ENCODE results near the gene OSBPL10. TPM values are rescaled to one million over a fixed set of nuclear protein-coding genes. Genes with fewer than 3 reads are reported as not detected.

OSBPL10 gene, protein sequence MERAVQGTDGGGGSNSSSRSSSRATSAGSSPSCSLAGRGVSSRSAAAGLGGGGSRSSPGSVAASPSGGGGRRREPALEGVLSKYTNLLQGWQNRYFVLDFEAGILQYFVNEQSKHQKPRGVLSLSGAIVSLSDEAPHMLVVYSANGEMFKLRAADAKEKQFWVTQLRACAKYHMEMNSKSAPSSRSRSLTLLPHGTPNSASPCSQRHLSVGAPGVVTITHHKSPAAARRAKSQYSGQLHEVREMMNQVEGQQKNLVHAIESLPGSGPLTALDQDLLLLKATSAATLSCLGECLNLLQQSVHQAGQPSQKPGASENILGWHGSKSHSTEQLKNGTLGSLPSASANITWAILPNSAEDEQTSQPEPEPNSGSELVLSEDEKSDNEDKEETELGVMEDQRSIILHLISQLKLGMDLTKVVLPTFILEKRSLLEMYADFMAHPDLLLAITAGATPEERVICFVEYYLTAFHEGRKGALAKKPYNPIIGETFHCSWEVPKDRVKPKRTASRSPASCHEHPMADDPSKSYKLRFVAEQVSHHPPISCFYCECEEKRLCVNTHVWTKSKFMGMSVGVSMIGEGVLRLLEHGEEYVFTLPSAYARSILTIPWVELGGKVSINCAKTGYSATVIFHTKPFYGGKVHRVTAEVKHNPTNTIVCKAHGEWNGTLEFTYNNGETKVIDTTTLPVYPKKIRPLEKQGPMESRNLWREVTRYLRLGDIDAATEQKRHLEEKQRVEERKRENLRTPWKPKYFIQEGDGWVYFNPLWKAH
- total RNA-seq (10 to 100 TPM; 26.6 to 27.2 TPM), polyA plus RNA-seq (ENCODE audit: insufficient read length in 6 of 6) (10 to 100 TPM; 29.9 to 42.6 (median 40.4) TPM)
- long read RNA-seq, donor 1, full-length matches to known transcripts, result 12 of 12 reads
- long read RNA-seq, donor 1, partial matches to known transcripts, result 0 of 12 reads
- long read RNA-seq, donor 1, other reads (novel, unspliced or antisense), result 0 of 12 reads
- long read RNA-seq, donor 2, full-length matches to known transcripts, result 6 of 6 reads
- long read RNA-seq, donor 2, partial matches to known transcripts, result 0 of 6 reads
- long read RNA-seq, donor 2, other reads (novel, unspliced or antisense), result 0 of 6 reads
- long read RNA-seq, donor 3, full-length matches to known transcripts, result 9 of 9 reads
- long read RNA-seq, donor 3, partial matches to known transcripts, result 0 of 9 reads
- long read RNA-seq, donor 3, other reads (novel, unspliced or antisense), result 0 of 9 reads
- long read RNA-seq, donor 4, partial matches to known transcripts, result 0 of 2 reads
- long read RNA-seq, donor 4, other reads (novel, unspliced or antisense), result 2 of 2 reads
- long read RNA-seq, donor 5, full-length matches to known transcripts, result 6 of 6 reads
- long read RNA-seq, donor 5, partial matches to known transcripts, result 0 of 6 reads
- long read RNA-seq, donor 5, other reads (novel, unspliced or antisense), result 0 of 6 reads
- long read RNA-seq, donor 6, full-length matches to known transcripts, result 6 of 12 reads
- long read RNA-seq, donor 6, partial matches to known transcripts, result 6 of 12 reads
- long read RNA-seq, donor 6, other reads (novel, unspliced or antisense), result 0 of 12 reads
- long read RNA-seq, donor 7, full-length matches to known transcripts, result 4 of 4 reads
- long read RNA-seq, donor 7, partial matches to known transcripts, result 0 of 4 reads
- long read RNA-seq, donor 7, other reads (novel, unspliced or antisense), result 0 of 4 reads
- long read RNA-seq, donor 8, partial matches to known transcripts, result 12 of 13 reads
- long read RNA-seq, donor 8, other reads (novel, unspliced or antisense), result 0 of 13 reads
- long read RNA-seq, donor 9, result 0 reads
- long read RNA-seq, donor 10, partial matches to known transcripts, result 0 of 3 reads
- long read RNA-seq, donor 10, other reads (novel, unspliced or antisense), result 3 of 3 reads
- long read RNA-seq, donor 11, partial matches to known transcripts, result 0 of 2 reads
- long read RNA-seq, donor 11, other reads (novel, unspliced or antisense), result 0 of 2 reads
- long read RNA-seq, donor 12, full-length matches to known transcripts, result 4 of 13 reads
- long read RNA-seq, donor 12, partial matches to known transcripts, result 9 of 13 reads
- long read RNA-seq, donor 12, other reads (novel, unspliced or antisense), result 0 of 13 reads

- Histone ChIP-seq H3K27ac (peak within 1 kb of the TSS; percentile 83 to 89), H3K9me3 (no peaks in the 10 kb centered on the region), H3K4me3 (peak within 1 kb of the TSS; percentile 56 to 63), H3K4me1 (peaks cover 4 to 28% of the 10 kb centered on the region in 2 donors), H3K36me3 (no peaks in the 10 kb centered on the region), H3K27me3 (peaks cover 0 to 48% of the 10 kb centered on the region in 2 donors)
- intact Hi-C loops (cut with DNase I), result no loop called here
- TF ChIP-seq, protein P1, sequence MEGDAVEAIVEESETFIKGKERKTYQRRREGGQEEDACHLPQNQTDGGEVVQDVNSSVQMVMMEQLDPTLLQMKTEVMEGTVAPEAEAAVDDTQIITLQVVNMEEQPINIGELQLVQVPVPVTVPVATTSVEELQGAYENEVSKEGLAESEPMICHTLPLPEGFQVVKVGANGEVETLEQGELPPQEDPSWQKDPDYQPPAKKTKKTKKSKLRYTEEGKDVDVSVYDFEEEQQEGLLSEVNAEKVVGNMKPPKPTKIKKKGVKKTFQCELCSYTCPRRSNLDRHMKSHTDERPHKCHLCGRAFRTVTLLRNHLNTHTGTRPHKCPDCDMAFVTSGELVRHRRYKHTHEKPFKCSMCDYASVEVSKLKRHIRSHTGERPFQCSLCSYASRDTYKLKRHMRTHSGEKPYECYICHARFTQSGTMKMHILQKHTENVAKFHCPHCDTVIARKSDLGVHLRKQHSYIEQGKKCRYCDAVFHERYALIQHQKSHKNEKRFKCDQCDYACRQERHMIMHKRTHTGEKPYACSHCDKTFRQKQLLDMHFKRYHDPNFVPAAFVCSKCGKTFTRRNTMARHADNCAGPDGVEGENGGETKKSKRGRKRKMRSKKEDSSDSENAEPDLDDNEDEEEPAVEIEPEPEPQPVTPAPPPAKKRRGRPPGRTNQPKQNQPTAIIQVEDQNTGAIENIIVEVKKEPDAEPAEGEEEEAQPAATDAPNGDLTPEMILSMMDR (IDR thresholded peaks at IDR 0.05), result no peak
- ATAC-seq (peak; percentile 88), DNase-seq (peak; percentile 84 to 92 (median 90))
These were observed at the start of gene OSBPL10, which contains the start of gene ZNF860 for GRCh38 chr3:31981206-31982181. Gene OSBPL10, minus strand, starts transcription at chr3:31981262. Its CDS starts 83 bp downstream, at chr3:31981179. Gene ZNF860, plus strand, starts transcription at chr3:31981750. Its CDS starts 7,330 bp downstream, at chr3:31989080.

DNA sequence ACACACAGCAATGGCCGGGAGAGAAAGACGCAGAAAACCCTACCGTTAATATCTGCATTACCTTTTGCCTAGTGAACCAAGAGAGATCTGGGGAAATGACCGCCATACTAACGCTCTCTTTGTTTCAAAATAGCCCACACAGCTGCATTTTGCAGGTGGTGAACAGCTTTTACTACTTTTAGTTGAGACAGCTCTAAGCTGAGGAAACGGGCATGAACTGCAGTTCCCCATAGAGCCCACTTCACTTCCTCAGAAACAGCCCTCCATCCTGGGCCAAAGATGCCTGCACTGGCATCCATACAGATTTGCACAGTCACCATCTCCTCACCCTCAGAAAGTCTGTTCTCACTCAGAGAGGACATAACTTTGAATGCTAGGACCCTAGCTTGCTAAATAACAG lies 45.5 kb upstream of the OSBPL10 start:
- TF ChIP-seq, protein P1 (IDR thresholded peaks at IDR 0.05), result no peak
- no peaks in the 10 kb centered on the region for H3K4me1 ChIP-seq
- intact Hi-C loops (cut with DNase I), result loop anchor here in 1 of 2 donors (10.0 kb wide), 1 partner anchor 108 kb away; no protein-coding TSS in a partner anchor

DNA sequence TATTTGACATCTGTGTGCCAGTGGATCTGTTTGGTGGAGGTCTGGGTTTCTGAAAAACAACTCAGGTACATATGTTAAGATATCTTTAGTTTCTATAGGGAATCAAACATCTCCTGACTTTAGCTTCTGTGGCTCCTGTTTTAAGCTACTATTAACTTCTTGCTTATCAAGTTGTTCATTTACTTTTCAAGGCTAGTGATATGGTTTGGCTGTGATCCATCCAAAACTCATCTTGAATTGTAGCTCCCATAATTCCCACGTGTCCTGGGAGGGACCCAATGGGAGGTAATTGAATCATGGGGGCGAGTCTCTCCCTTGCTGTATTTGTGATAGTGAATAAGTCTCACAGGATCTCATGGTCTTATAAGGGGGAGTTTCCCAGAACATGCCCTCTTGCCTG lies 41.9 kb upstream of the OSBPL10 start:
- H3K36me3 ChIP-seq, result no peaks in the 10 kb centered on the region
- no peak for ATAC-seq
- H3K9me3 ChIP-seq, result no peaks in the 10 kb centered on the region
- DNase-seq, result no peak
- no peak overlapping the region for H3K27ac ChIP-seq
- TF ChIP-seq, protein P1 (IDR thresholded peaks at IDR 0.05), result no peak
- peaks cover 0 to 4% of the 10 kb centered on the region in 2 donors for H3K4me1 ChIP-seq
- intact Hi-C loops (cut with DNase I), result loop anchor here (5.0 to 10.0 kb wide), 2 partner anchors 112 to 119 kb away; no protein-coding TSS in a partner anchor
- no peak overlapping the region for H3K4me3 ChIP-seq
- no peaks in the 10 kb centered on the region for H3K27me3 ChIP-seq

More for the DNA sequence above, 45.5 kb upstream of the OSBPL10 start:
- H3K9me3 ChIP-seq, result no peaks in the 10 kb centered on the region
- no peak overlapping the region for H3K27ac ChIP-seq
- ATAC-seq (no peak), DNase-seq (no peak)
- no peaks in the 10 kb centered on the region for H3K27me3 ChIP-seq
- H3K4me3 ChIP-seq, result no peak overlapping the region
- no peaks in the 10 kb centered on the region for H3K36me3 ChIP-seq
